Stimulated activated CD4-positive, alpha-beta T cell treated with anti-CD3 and anti-CD28 coated beads, Interleukin-4, amount 100 ng/mL, for 1 hour (primary cell): ENCODE results near the gene LARP6.
"Not testable (repeated sequence)": the region's sequence is repeated elsewhere in the genome, so short reads cannot be mapped to it uniquely, and the experiment has no call there.

ENCODE experiments used
- DNase-seq: peaks from one replicate; pipeline ENCODE4 v3.0.0-alpha.2; 2020

Gene LARP6

DNA sequence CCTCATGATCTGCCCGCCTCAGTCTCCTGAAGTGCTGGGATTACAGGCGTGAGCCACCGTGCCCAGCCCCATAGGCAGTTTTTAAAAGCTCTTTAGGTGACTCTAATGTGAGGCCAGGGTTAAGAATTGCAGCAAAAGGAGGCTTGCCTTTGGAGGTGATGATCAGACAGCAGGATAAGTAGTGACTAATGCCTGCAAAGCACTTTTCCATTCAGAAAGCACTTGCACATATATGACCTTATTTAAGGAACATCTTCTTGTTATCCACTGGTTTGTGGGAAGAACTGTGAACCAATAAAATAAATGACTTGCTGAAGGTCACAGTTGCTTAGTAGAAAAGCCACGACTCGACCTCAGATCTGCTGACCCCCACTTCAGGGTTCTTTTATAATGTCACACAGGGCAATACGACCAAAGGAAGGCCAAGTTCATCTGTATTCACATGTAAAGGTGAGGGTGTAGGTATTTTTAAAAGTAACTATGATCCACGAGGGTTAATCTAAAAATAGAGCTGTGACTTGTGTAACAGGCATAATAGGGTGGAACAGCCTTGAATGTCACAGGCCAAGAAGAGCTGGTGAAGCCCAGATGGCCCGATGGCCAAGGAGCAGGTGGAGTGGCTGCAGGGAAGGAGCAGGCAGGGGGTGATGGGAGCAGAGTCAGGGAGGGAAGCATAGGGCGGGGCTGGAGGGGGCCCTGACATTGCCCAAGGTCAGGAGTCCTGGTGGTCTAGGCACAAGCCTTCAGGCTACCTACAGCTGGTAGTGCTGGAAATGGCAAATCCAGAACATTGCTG, 24.4 kb downstream of the LARP6 start:
- no peak for DNase-seq

GRCh38 chr15:70827721-70828120, 26.2 kb downstream of the LARP6 start:
- DNase-seq: no peak

- DNase-seq: no peak
Measured at GRCh38 chr15:70826634-70827033, 27.3 kb downstream of the LARP6 start.

DNA sequence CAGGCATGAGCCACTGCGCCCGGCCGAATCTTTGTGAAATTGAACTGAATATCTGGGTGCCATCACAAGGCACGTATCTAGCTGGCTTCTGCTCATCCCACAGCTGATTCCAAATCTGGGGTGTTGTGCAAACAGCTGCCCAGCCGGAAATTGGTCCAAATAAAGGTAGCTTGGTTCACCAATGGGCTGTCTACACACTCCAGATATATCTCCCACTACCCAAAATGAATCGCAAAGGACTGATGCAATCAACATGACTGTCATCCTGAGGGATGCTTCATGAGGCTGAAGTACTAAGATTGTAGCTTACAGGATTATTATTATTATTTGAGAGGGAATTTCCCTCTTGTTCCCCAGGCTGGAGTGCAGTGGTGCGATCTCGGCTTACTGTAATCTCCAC, 28.1 kb downstream of the LARP6 start:
- no peak for DNase-seq

DNA sequence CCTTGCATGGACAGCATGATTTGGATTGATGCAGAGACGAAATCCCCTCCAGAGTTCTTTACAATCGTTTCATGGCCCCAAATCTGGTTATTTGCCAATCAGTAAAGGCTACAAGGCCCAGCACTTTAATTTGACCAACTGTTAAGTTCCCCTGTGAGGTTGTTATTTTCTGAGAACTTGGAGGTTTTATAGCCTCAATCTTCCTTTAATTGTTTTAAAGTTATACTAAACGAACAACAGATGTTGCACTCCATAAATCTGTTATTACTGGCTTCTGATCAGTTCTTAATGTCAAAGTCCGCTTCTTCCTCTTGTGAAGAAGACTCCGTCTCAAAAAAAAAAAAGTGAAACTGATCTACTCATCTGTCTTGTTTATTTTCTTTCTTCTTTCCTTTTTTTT, 30.8 kb downstream of the LARP6 start:
- no peak for DNase-seq

- DNase-seq: no peak
Measured at GRCh38 chr15:70820214-70820613, 33.7 kb downstream of the LARP6 start.

DNA sequence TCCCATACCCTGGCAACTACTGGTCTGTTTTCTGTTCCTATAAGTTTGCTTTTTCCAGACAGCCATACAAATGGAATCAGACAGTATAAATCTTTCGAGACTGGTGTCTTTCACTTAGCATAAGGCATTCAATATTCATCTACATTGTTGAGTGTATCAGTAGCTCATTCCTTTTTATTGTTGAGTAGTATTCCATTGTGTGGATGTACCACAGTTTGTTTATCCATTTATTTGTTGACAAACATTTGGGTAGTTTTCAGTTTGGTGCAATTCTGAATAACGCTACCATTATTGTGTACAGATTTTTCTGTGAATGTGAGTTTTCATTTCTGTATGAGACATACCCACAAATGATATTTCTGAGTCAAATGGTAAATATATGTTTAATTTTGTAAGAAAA, 35.4 kb downstream of the LARP6 start:
- no peak for DNase-seq

GRCh38 chr15:70817266-70817665, 36.7 kb downstream of the LARP6 start:
- DNase-seq: no peak

DNA sequence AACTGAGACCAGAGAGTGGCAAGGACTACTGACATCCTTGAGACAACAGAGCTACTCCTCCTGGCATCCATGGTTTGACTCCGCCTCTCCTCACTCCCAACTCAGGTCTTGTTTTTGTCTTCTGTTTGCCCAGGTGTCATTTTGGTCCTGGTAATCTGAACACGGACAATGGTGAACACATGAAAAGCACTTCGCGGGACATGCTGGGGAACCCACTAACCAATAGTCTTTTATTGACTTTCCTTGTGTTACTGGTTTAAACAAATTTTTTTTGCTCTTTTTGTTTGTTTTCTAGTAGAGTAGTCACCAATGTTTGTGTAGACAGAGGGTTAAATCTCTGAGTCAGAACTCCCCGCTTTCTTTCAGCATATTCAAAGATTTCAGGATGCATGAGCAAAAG, 38.4 kb downstream of the LARP6 start:
- DNase-seq: no peak

- not testable (repeated sequence) for DNase-seq
Measured at GRCh38 chr15:70815011-70815410, 38.9 kb downstream of the LARP6 start.

DNA sequence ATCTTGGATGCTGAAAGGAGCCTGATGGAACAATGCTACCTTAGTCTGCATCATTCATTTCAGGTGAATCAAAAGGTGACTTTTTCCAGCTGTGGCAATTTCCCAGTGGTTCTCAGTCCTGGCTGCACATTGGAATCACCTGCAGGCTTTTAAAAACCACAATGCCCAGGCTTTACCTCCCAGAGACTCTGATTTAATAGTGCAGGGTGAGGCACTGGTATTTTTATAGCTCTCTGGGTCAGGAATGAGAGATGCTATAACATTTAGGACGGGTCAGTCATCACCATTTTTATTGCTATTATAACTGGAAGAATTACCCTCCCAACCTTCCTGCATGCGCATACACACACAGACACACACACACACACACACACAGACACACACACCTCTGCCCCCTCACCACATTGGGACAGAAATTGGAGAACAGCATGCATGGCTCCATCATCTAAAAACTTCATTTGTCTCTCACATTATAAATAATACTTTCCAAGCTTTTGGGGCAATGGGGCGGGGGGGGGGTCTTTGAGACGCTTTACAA, 41.1 kb downstream of the LARP6 start:
- DNase-seq: no peak

- no peak for DNase-seq
Measured at GRCh38 chr15:70810916-70811578, 42.9 kb downstream of the LARP6 start.

GRCh38 chr15:70806992-70807712, 46.8 kb downstream of the LARP6 start:
- DNase-seq: no peak

GRCh38 chr15:70804388-70804787, 49.6 kb downstream of the LARP6 start:
- not testable (repeated sequence) for DNase-seq

- no peak for DNase-seq
Measured at GRCh38 chr15:70802629-70803028, 51.3 kb downstream of the LARP6 start.

DNA sequence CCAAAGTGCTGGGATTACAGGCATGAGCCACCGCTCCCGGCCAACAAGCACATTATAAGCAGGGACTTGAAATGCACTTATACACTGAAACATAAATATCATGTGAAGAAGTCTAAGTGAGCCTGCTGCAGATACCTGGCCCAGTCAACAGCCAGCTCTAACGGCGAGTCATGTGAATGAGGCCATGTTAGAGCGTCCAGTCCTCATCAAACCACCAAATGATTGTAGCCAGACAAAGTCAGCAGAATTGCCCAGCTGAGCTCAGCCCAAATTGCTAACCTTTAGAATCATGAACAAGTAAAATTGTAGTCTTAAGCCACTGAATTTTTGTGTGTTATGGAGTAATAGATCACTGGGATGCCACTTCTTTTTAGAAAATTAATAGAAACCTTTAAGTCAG, 52.8 kb downstream of the LARP6 start:
- DNase-seq: no peak

- no peak for DNase-seq
Measured at GRCh38 chr15:70799667-70800450, 54.1 kb downstream of the LARP6 start.

DNA sequence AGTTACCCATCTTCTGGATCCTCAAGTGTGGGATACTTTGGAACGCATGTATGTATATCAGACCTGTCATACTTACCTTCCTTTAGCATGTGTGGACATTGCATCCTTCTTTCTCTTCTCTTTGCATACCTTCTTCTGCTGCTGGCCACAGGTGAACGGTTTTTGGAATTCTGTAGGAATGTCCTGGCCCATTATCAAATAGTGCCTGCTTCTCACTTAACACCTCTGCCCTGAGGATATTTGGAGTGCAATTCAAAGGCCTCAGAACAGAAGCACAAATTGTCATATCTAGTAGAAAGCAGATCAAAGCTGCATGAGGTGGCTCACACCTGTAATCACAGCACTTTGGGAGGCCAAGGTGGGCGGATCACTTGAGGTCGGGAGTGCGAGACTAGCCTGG, 56.5 kb downstream of the LARP6 start:
- DNase-seq: no peak

GRCh38 chr15:70796516-70797310, 57.2 kb downstream of the LARP6 start:
- no peak for DNase-seq

DNA sequence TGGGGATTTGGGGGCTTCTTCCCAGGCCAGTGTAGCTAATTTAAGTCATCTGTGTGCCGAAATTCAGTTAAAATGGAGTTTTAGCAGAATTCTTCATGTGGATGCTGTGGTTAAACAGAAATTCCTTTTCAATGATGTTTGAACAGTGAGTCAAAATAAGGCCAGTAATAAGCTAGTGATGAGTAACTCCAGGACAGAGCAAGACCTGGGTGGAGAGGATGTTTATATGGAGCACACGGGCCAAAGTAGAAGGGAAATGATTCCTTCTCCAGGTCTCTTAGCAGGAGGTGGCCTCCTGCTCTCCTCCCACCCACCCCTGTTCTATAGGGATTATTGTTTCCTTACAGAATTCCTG, 58.7 kb downstream of the LARP6 start:
- no peak for DNase-seq

GRCh38 chr15:70794596-70795310, 59.2 kb downstream of the LARP6 start:
- no peak for DNase-seq
